ENCODE results near the gene TMEM269.
A peak's percentile ranks its signal among the peaks of the same experiment; 100 is the strongest.
"Not testable (repeated sequence)": the region's sequence is repeated elsewhere in the genome, so short reads cannot be mapped to it uniquely, and the experiment has no call there.

Gene TMEM269

DNA sequence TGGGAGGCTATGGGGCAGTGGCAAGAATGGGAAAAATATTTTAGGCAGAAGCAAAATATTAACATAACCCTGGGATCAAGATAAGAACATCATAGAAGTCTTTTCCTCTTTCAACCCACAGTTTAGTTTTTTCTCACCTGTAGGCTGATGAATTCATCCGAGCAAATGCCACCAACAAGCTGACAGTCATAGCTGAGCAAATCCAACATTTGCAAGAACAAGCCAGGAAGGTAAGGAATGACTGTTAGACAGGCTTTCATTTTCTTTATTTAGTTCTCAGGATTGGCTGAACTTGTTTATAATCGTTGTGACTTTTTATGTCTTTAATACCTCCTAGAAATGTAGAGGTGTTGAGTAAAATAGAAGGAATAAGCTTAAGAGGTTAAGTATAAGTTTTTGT lies 11.4 kb upstream of the TMEM269 start:
- no peak overlapping the region for H3K27ac ChIP-seq

GRCh38 chr1:42774928-42775526 lies 9.8 kb upstream of the TMEM269 start:
- H3K27ac ChIP-seq = no peak overlapping the region
- no peak for DNase-seq (ENCODE audit: low read depth, low spot score)

More for the DNA sequence above, 11.4 kb upstream of the TMEM269 start:
- no peak for DNase-seq (ENCODE audit: low read depth, low spot score)

DNA sequence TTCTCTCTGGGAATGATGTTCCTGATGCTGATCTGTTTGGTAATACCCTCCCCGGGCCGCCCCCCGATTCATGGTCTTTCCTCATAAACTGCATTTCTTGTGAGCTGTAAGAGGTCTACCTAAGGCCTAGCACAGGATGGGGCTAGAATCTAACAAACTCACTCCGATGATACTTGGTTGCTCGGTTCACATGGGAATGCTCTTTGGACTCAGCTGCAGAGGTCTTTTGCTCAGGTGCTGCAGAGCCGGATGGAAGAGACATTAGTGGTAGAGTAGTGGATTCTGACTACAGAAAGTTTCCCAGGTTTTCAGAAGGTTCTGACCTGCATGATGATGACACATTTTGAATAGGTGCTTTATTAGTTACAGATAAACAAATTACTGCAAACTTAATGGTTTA lies 8.3 kb upstream of the TMEM269 start:
- H3K27ac ChIP-seq = no peak overlapping the region
- no peak for DNase-seq (ENCODE audit: low read depth, low spot score)

DNA sequence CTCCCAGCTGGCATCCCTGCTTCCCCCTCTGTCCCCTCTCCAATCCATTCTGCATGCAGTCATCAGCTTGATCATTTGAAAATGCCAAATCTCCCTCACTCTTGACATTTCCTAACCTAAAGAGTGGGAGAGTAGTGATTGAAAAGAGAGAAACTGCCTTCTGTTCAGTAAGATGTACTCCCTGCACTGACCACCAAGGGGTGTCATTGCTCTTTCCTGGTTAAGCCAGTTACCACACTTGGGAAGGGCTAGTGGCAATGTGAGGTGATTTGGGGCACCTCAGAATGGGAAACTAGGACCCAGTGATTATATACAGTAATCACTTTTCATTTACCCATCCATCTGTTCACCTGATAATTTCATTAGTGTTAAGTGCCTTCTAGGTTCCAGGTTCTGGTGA lies 6.9 kb upstream of the TMEM269 start:
- H3K27ac ChIP-seq = no peak overlapping the region
- DNase-seq (ENCODE audit: low read depth, low spot score) = no peak

DNA sequence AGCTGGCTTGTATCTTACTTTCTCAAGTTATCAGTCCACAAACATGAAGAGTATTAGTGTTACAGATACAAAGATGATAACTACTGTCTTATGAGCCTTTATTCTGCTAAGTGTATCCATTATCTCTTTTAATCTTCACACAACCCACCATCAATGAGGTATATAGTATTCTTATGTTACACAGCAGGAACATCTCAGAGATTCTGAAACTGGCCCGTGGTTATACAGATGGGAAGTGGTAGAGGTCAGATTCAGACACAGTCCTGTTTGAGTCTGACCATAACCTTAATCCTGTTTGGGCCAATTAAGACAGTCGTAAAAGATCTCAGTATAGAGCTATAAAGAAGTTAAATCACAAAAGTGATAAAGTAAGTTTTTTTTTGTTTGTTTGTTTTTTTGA lies 5.1 kb upstream of the TMEM269 start:
- DNase-seq (ENCODE audit: low read depth, low spot score) = no peak
- H3K27ac ChIP-seq = no peak overlapping the region

GRCh38 chr1:42780176-42780575 lies 4.6 kb upstream of the TMEM269 start:
- no peak overlapping the region for H3K27ac ChIP-seq
- no peak for DNase-seq (ENCODE audit: low read depth, low spot score)

DNA sequence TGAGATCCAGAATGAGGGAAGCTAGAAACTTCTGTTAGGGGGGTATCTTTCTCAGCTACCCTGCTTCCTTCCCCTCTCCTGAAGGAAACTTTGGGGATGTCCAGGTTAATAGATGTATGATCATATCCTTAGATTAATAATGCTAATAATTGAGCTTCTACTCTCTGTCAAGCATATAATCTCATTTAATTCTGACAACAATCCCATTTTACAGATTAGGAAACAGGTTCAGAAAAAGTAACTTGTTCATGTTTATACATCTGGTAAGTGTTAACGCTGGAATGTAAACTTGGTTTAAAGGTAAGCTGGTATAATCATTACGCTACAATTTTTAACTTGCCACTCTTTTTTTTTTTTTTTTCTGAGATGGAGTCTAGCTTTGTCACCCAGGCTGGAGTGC lies 1.7 kb upstream of the TMEM269 start:
- peak overlapping the region; percentile 38 for H3K27ac ChIP-seq
- no peak for DNase-seq (ENCODE audit: low read depth, low spot score)

DNA sequence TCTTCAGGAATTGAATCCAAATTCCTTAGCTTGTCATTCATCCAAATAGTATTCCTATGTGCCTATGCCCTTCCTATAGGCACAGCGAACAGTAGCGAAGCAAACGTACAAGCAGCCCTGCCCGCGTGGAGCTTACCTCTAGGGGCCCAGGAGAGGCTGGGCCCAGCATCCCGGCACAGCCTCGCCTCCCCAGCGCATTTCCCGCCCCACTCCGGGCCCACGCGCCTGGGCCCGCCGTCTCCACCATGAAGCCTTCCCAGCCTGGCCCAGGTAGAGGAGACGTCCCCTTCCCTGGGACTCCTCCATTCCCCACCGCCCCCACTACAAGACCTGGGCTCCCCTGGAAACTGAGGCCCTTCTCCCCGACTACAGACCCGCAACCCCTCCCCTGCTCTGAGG lies 245 bp upstream of the TMEM269 start:
- peak overlapping the region; percentile 38 for H3K27ac ChIP-seq
- no peak for DNase-seq (ENCODE audit: low read depth, low spot score)

GRCh38 chr1:42786097-42786496 lies 1.3 kb downstream of the TMEM269 start:
- no peak for DNase-seq (ENCODE audit: low read depth, low spot score)
- no peak overlapping the region for H3K27ac ChIP-seq

GRCh38 chr1:42788021-42788420 lies 3.2 kb downstream of the TMEM269 start:
- DNase-seq (ENCODE audit: low read depth, low spot score) = no peak

GRCh38 chr1:42793824-42794223 lies 9.0 kb downstream of the TMEM269 start:
- DNase-seq (ENCODE audit: low read depth, low spot score) = no peak
- H3K27ac ChIP-seq = no peak overlapping the region

More at GRCh38 chr1:42788021-42788420, 3.2 kb downstream of the TMEM269 start:
- no peak overlapping the region for H3K27ac ChIP-seq

DNA sequence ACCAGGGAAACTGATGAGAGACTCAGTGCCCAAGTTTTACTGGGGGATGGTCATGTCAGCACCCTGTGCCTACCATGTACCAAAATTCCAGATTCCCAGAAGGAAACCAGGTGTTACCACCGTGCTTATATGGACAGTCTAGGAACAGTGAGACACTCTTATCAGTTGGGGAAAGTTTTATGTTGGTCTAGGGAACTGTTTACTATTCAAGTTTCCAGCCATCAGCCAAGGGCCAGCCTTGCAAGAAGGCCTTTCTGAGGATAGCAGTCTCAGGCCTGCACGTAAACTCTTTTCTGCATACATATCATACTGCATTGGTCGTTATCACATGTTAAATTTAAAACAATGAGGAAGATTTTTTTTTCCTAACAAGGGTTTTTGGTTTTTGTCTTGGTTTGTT lies 12.6 kb downstream of the TMEM269 start:
- no peak for DNase-seq (ENCODE audit: low read depth, low spot score)
- no peak overlapping the region for H3K27ac ChIP-seq

DNA sequence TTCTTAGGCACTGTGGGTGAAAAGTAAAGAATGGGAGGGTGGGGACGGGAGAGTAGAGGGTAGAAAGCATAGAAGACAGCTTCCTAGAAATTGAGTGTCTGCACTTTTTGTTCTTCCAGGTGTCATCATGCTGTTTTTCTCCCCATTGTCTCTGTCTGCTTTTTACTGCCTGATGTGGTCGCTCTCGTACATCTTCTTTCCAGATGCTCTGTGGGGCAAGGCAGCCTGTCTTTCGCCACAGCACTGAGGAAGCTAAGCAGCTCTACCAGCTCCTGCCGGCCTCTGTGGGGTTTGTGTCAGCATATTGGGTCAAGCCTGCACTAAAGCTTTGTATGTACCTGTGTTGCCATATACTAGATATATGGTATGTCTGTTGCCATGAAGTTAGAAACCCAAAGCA lies 13.2 kb downstream of the TMEM269 start:
- DNase-seq (ENCODE audit: low read depth, low spot score) = no peak

GRCh38 chr1:42801832-42802473 lies 17.2 kb downstream of the TMEM269 start:
- no peak for DNase-seq (ENCODE audit: low read depth, low spot score)
- H3K27ac ChIP-seq = no peak overlapping the region

More for the DNA sequence above, 13.2 kb downstream of the TMEM269 start:
- H3K27ac ChIP-seq = no peak overlapping the region

GRCh38 chr1:42806171-42806570 lies 21.4 kb downstream of the TMEM269 start:
- H3K27ac ChIP-seq = no peak overlapping the region

GRCh38 chr1:42806593-42806992 lies 21.8 kb downstream of the TMEM269 start:
- no peak for DNase-seq (ENCODE audit: low read depth, low spot score)
- no peak overlapping the region for H3K27ac ChIP-seq

More at GRCh38 chr1:42806171-42806570, 21.4 kb downstream of the TMEM269 start:
- no peak for DNase-seq (ENCODE audit: low read depth, low spot score)

DNA sequence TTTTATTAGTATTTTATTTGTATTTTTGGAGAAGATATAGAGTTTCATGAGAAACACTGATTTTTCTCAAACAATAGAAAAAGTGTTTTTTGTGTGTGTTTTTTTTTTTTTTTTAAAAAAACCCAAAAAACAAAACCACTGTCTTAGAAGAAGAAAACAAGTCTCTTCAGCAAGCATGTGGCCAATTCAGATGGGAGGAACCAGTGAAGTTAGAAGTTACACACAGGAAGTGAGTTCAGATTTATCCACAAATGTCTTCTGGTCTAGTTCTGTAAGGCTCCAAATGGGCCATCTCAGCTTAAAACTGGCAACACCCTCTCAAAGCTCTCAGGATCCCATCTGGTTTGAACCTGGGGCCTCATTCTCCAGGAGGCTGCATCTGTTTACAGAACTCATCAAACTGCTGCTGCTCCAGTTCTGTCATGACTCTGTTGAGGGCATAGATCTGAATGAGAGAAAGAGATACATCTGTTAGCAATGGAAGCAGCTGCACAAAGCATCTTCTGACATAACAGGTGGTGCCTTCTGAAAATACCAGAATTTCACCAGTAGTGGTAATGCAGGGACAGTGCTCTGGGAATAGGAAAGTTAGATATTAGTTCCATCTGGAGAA lies 22.4 kb downstream of the TMEM269 start:
- no peak for DNase-seq (ENCODE audit: low read depth, low spot score)
- H3K27ac ChIP-seq = no peak overlapping the region

GRCh38 chr1:42814815-42815214 lies 30.0 kb downstream of the TMEM269 start:
- DNase-seq (ENCODE audit: low read depth, low spot score); H3K27ac ChIP-seq: not testable (repeated sequence)

DNA sequence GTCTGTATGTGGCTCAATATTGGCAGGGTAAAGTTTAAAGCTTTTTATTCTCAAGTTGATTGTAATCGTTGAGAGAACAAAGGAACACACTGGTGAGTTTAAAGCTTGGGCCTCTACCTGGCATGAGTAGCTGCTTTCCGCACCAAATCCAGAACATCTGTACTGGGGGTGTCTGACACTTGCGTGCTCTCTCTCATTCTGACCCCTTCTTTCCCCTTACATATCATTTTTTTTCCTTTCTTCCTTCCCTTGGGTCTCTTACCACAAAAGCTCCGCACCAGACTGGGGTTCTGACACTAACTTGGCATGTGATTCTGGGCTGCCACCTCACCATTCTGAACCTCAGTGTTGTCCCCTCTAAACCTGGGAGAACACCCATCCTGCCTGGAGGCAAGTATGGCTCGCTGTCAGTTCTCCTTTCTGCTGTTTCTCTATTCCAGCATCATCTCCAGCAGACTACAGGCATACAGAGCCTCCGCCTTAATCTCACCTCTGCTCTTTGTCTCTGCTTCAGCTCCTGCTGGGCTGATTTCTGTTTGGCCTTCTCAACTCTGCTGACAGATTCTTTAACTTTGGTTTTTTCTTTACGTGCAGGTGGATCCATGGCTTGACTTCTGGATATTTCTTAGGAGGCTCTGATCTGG lies 31.3 kb downstream of the TMEM269 start:
- DNase-seq (ENCODE audit: low read depth, low spot score) = no peak
- H3K27ac ChIP-seq = peak overlapping the region; percentile 91

- peak within 1 kb of the TSS; percentile 91 for H3K27ac ChIP-seq
- peak; percentile 10 for DNase-seq (ENCODE audit: low read depth, low spot score)
Measured at GRCh38 chr1:42816585-42817439, 32.0 kb downstream of the TMEM269 start, which contains the start of the genes ERMAP and SVBP. ERMAP (plus strand) TSS chr1:42817122; CDS start chr1:42830449, 13,327 bp downstream. SVBP (minus strand) TSS chr1:42817397; CDS start chr1:42816544, 853 bp downstream.

Measured in epithelial cell of prostate (primary cell).